Posterior cingulate gyrus (tissue), 11 donors: ENCODE results near the gene TEAD2.

Experiments used
- DNase-seq, 10 donors: peaks; one replicate each; pipeline versions ENCODE4 v3.0.0 to v3.0.0-alpha.2; 2020 to 2021; ENCODE audit warnings: mixed read lengths in 3 of 10
- intact Hi-C: fragments of 100-400 bp; cut with DNase I; formaldehyde crosslinking; loops from one replicate; pipeline ENCODE4 v1.15.1; 2023

Gene TEAD2

GRCh38 chr19:49349567-49349966 is 12.6 kb downstream of the TEAD2 start:
- intact Hi-C loops: no loop called here
- DNase-seq: no peak

DNA sequence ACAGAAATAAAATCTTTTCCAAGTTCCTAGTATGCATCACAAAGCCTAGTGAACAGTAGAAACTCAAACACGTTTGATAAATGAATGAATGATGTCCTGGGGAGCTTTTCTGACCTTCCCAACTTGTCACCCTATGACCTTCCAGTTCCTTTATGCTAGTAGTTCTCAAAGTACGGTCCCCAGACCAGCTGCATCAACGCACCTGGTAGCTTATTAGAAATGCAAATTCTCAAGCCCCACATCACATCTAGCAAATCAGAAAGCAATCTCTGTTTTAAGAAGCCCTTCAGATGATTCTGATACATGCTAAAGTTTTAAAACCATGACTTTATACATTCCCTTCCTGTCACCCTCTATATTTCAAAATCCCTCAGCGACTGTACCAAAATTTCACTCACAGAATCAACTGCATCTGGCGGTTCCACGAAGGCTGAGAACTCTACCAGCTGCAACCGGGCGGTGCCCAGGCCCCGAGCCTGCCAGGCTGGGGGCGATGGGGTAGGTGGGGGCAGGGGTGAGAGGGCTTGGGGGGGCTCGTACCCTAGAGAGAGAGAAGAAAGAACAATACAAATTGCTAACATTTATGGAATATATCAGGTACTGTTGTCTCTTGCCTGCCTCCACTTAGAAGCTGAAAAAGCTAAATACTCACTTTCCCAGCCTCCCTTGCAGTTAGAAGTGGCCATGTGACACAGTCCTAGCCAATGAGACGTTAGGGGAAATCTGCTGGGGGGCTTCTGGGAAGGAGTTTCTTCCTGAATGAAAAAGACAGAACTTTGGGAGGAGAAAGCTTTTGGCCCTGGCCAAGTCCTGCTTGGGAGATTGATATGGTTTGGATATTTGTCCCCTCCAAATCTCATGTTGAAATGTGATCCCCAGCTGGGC is 13.7 kb downstream of the TEAD2 start:
- intact Hi-C loops: no loop called here
- DNase-seq: no peak

- peak in 4 of 10 donors; percentile 32 to 91 (median 38) for DNase-seq
- intact Hi-C loops: no loop called here
Measured at GRCh38 chr19:49347835-49348234, 14.4 kb downstream of the TEAD2 start.

DNA sequence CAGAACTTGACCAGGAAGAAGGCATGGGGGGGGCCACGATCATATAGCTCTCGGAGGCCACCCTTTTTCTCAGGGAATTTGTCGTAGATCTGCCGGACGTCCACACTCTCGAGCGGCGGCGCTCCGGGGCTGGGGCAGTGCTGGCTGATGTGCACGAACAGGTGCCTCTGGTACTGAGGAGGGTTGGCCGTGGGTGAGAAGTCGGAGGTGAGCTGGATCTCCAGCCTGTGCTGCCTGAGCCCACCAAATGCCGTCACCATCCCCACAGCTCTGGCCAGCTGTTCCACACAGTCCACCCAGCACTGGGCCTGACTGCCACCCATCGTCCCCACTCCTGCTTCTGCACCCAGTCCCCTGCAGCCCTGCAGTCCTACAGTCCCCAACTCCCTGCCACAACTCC is 15.0 kb downstream of the TEAD2 start:
- DNase-seq: peak in 1 of 10 donors; percentile 83
- intact Hi-C loops: no loop called here

DNA sequence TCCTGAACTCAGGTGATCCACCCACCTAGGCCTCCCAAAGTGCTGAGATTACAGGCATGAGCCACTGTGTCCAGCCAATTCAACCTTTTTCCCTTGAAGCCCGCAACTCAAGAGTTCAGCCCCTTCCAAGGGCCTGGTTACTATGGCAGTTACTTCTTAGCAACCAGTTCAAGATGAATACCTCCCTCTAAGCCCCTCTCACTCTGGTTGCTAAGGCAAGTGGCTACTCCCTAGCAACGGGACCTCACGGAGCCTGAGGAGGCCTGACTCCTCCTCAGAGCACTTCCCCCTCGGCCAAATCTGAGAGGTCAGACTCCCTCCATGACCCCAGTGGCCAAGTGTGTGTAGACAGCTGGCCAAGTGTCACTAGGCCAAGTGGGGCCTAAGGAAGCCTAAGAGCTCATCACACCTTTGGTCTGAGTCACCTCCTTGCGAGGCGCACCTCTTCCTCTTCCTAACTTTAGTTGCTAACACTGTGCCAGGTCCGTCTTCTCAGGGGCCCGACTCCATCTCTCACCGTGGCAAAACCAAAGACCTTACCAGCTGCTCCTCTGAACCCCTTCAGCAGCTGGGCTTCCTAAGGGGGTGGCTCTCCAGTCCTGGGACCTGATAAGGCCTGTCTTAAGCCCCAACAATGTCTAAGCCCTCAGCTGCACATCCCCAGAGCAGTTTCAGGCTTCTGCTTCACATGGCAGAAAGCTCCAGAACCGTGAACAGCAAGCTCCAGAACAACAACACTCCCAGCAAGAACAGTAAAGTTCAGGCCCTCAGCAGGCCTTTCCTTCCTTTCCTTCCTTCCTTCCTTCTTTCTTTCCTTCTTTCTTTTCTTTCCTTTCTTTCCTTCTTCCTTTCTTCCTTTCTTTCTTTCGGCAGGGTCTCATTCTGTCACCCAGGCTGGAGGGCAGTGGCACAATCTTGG is 17.5 kb downstream of the TEAD2 start:
- intact Hi-C loops: no loop called here
- peak in 1 of 10 donors; percentile 41 for DNase-seq

DNA sequence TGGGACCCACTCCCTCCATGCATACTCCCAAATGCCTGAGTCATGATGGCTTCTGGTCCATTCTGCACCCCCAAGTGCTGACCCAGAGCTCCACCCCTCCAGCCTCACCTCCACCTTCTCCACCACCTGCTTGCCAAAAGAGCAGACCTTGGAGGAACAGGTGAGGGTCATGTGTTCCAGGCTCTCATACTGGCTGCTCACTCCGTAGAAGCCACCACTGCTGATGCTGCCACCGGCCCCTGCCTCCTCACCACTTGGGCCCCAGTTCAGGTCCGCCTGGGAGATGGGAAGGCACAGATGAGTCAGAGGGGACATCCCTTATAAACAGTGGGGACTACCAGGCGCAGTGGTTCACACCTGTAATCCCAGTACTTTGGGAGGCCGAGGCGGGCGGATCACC is 19.1 kb downstream of the TEAD2 start:
- peak in 1 of 10 donors; percentile 32 for DNase-seq
- intact Hi-C loops: no loop called here

- DNase-seq: peak in 2 of 10 donors; percentile 52 to 61
- intact Hi-C loops: no loop called here
Measured at GRCh38 chr19:49342291-49342721, 19.9 kb downstream of the TEAD2 start.

GRCh38 chr19:49340865-49341718 is 21.1 kb downstream of the TEAD2 start:
- DNase-seq: peak in 1 of 10 donors; percentile 48
- intact Hi-C loops: no loop called here

GRCh38 chr19:49340069-49340864 is 21.9 kb downstream of the TEAD2 start:
- intact Hi-C loops: no loop called here
- DNase-seq: peak in 2 of 10 donors; percentile 65 to 68

DNA sequence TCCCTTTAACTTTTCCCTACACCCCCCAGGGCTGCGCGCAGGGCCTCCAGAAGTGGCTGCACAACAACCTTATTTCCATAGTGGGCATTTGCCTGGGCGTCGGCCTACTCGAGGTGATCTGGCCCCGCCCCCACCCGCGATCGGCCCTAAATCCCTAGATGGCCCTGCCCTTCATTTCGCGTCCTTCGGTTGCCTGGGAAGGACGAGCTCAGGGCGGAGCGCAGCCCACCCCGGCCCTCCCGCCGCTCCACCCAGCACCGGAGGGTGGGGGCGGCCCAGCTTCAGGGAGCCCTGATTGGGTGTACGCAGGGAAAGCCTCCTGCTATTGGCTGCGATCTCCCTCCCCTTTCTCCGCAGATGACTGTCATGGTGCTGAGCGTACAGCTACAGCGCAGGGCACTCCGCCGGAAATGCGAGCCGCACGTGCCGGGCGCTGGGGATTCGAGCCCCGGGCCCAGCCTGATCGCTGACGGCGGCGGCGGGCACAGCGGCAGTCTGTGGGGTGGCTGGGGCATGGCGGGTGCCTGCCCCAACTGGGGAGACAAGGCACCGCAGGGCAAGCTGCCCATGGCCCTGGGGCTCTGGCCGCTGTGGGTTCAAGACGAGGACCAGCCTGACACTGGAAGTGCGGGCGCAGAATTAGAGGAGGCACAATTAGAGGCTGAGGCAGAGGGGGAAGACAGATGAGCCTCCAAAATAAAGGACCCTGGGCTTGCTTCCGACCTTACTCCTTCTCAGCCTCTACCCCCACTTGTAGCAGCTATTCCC is 22.7 kb downstream of the TEAD2 start:
- DNase-seq: peak; percentile 55 to 96 (median 80)
- intact Hi-C loops: no loop called here

DNA sequence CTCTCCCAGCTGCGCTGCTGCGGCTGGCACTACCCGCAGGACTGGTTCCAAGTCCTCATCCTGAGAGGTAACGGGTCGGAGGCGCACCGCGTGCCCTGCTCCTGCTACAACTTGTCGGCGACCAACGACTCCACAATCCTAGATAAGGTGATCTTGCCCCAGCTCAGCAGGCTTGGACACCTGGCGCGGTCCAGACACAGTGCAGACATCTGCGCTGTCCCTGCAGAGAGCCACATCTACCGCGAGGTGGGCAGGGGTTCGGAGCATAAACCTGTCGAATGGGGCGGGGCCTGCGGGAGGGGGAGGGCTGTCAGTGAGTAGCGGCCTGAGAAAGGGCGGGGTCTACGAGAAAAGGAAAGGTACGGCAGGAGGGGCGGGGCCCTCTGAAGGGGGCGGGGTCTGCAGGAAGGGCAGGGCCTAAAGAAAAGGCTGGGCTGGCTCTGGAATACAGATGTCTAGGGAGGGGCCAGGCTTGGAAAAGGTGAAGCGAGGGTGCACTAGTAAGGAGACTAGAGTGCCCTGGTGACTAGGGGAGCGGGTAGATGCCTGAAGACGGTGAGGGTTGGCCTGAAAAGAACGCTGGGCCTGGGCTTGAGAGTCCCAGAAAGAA is 23.4 kb downstream of the TEAD2 start:
- intact Hi-C loops: no loop called here
- DNase-seq: peak in 4 of 10 donors; percentile 31 to 90 (median 66)

- no peak for DNase-seq
- intact Hi-C loops: no loop called here
Measured at GRCh38 chr19:49338023-49338677, 24.1 kb downstream of the TEAD2 start.

DNA sequence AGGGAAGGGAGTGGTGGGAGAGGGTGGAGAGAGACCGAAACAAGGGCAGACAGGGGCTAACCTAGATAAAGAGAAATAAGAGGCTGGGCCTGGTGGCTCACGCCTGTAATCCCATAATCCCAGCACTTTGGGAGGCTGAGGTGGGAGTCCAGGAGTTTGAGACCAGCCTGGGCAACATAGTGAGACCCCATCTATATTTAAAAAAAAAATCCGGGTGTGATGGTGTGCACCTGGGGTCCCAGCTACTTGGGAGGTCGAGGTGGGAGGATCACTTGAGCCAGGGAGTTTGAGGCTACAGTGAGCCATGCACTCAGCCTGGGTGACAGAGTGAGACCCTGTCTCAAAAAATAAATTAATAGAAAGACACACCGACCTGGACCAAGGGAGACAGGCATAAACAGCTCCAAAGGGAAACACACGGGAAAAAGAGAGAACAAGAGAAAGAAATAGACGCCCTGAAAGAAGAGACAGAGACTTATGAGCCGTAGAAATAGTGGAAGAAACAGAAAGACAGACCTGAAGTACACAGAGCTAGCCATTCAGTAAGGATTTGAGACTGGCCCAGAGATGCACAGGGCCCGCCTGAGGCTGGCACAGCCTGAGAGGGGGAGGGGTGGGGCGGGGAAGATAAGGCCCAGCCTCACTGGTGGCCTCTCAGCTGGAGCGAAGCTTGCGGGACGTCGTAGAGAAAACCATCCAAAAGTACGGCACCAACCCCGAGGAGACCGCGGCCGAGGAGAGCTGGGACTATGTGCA is 24.8 kb downstream of the TEAD2 start:
- intact Hi-C loops: no loop called here
- DNase-seq: no peak

- DNase-seq: no peak
- intact Hi-C loops: no loop called here
Measured at GRCh38 chr19:49336482-49337266, 25.5 kb downstream of the TEAD2 start.

GRCh38 chr19:49335784-49336481 is 26.3 kb downstream of the TEAD2 start:
- intact Hi-C loops: no loop called here

More at GRCh38 chr19:49335784-49336481, 26.3 kb downstream of the TEAD2 start:
- DNase-seq: peak in 1 of 10 donors; percentile 55
